CD4-positive, alpha-beta memory T cell (primary cell): ENCODE measurements around the gene POLN. TPM values are rescaled to one million over a fixed set of nuclear protein-coding genes. Genes with fewer than 3 reads are reported as not detected.
A peak's percentile ranks its signal among the peaks of the same experiment; 100 is the strongest.

Experiments
- CTCF ChIA-PET: fragments of 350-600 bp; sonication (Branson Sonifier 250); formaldehyde crosslinking; loops from one replicate; lab custom pipeline; 2021; ENCODE audit warnings: inconsistent platforms; ENCODE audit not compliant: partially characterized antibody; lab: Charles Lee
- POLR2A ChIA-PET: fragments of 350-600 bp; sonication (Branson Sonifier 250); formaldehyde crosslinking; loops from one replicate; lab custom pipeline; 2021; ENCODE audit not compliant: partially characterized antibody; lab: Charles Lee
- DNase-seq, 5 donors: peaks; one replicate each; pipeline versions ENCODE4 v3.0.0 to v3.0.0-alpha.2; 2020 to 2022; ENCODE audit warnings: mixed read lengths in 1 of 5
- H3K27ac ChIP-seq: one replicate; pipeline ENCODE4 v1.7.0; 2013; ENCODE audit warnings: low read depth, low read length
- H3K27me3 ChIP-seq: 2 replicates; pipeline ENCODE4 v1.7.0; 2013; ENCODE audit warnings: mild to moderate bottlenecking, low read length, moderate library complexity; ENCODE audit not compliant: insufficient read depth
- H3K36me3 ChIP-seq: 2 replicates; pipeline ENCODE4 v1.7.0; 2013; ENCODE audit warnings: mild to moderate bottlenecking, low read length, moderate library complexity; ENCODE audit not compliant: insufficient read depth
- H3K4me1 ChIP-seq: 2 replicates; pipeline ENCODE4 v1.7.0; 2013; ENCODE audit warnings: mild to moderate bottlenecking, low read length, moderate library complexity; ENCODE audit not compliant: insufficient read depth
- H3K4me3 ChIP-seq, 2 donors: one replicate each; pipeline ENCODE4 v1.7.0; 2013; ENCODE audit warnings: low read length in 2 of 2, mild to moderate bottlenecking in 1 of 2
- H3K9me3 ChIP-seq, 2 donors: one replicate each; pipeline ENCODE4 v1.7.0; 2013; ENCODE audit warnings: low read length in 2 of 2, control low read depth in 1 of 2; ENCODE audit not compliant: control insufficient read depth in 1 of 2
- H3K27ac Mint-ChIP-seq, 7 donors: one replicate each; pipeline ENCODE4 v1.8.0; 2020 to 2021; ENCODE audit warnings: mixed read lengths in 7 of 7, mild to moderate bottlenecking in 6 of 7, inconsistent platforms in 3 of 7, moderate library complexity in 3 of 7
- H3K27me3 Mint-ChIP-seq, 2 donors: one replicate each; pipeline ENCODE4 v1.8.0; 2020 to 2021; ENCODE audit warnings: mixed read lengths in 2 of 2
- H3K36me3 Mint-ChIP-seq, 2 donors: one replicate each; pipeline ENCODE4 v1.8.0; 2020 to 2021; ENCODE audit warnings: mixed read lengths in 2 of 2, inconsistent platforms in 1 of 2, mild to moderate bottlenecking in 1 of 2
- H3K4me1 Mint-ChIP-seq, 4 donors: one replicate each; pipeline ENCODE4 v1.8.0; 2020 to 2021; ENCODE audit warnings: mixed read lengths in 4 of 4, mild to moderate bottlenecking in 1 of 4
- H3K4me3 Mint-ChIP-seq, 8 donors: one replicate each; pipeline ENCODE4 v1.8.0; 2020 to 2021; ENCODE audit warnings: mixed read lengths in 8 of 8, mild to moderate bottlenecking in 7 of 8, moderate library complexity in 6 of 8, inconsistent platforms in 3 of 8
- H3K9me3 Mint-ChIP-seq, 8 donors: one replicate each; pipeline ENCODE4 v1.8.0; 2020 to 2021; ENCODE audit warnings: mixed read lengths in 8 of 8, mild to moderate bottlenecking in 5 of 8, inconsistent platforms in 3 of 8, moderate library complexity in 1 of 8
- intact Hi-C: fragments of 100-400 bp; cut with micrococcal nuclease; formaldehyde crosslinking; loops from one replicate; pipeline ENCODE4 v1.15.1; 2023
- polyA plus RNA-seq, 2 donors: library from polyadenylated mRNA; unstranded; fragments of 300-500 nt; fragmentation: Illumina TruSeq; gene quantifications; one replicate each; pipeline ENCODE4 v1.2.3, GENCODE V29; 2021
- total RNA-seq, 2 experiments: library from RNA; stranded (reverse); gene quantifications; one replicate each; pipeline ENCODE4 v1.2.3, GENCODE V29; 2021

The POLN gene
- total and polyA plus RNA-seq, 4 experiments from 2014 or later = 0.24 to 4.4 (median 2.8) TPM

DNA sequence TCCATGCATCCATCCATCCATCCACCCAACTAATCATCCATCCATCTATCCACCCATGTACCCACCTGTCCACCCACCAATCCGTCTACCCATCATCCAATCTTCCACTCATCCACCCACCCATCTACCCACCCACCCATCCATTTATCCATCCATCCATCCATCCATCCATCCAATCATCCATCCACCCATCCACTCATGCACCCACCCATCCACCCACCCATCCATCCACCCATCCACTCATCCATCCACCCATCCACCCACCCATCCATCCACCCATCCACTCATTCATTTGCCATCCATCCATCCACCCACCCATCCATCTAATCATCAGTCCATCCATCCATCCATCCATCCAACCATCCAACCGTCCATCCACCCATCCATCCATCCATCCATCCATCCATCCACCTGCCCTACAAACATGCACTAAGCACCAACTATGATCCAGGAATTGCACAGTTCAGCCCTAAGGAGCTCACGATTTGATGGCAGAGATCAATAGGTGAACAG, 41.3 kb upstream of the POLN start:
- H3K36me3 Mint-ChIP-seq = peaks cover 0 to 6% of the 10 kb centered on the region in 2 donors
- H3K27me3 Mint-ChIP-seq = no peaks in the 10 kb centered on the region
- Histone ChIP-seq H3K27me3 (no peaks in the 10 kb centered on the region), H3K9me3 (no peaks in the 10 kb centered on the region), H3K4me3 (no peak overlapping the region), H3K27ac (no peak overlapping the region), H3K4me1 (peaks cover 44% of the 10 kb centered on the region), H3K36me3 (no peaks in the 10 kb centered on the region)
- ChIA-PET CTCF (interaction anchor here (1.6 kb wide), 1 partner anchor 41 kb away, joined by 5 read pairs; the partner anchor contains the start of genes HAUS3 and POLN), POLR2A (interaction anchor here (1.9 to 2.1 kb wide), 2 partner anchors 20 to 130 kb away, joined by 27 to 38 read pairs; partner anchors contain the start of gene MXD4)
- peak overlapping the region in 6 of 7 donors; percentile 88 to 100 (median 99) for H3K27ac Mint-ChIP-seq
- peak overlapping the region in 2 of 8 donors; percentile 38 to 59 for H3K4me3 Mint-ChIP-seq
- intact Hi-C loops = loop anchor here (2.0 to 10.0 kb wide), 2 partner anchors 40 to 58 kb away; partner anchors contain the start of genes HAUS3 and POLN
- peaks cover 25 to 51% (median 30%) of the 10 kb centered on the region in 4 donors for H3K4me1 Mint-ChIP-seq
- H3K9me3 Mint-ChIP-seq = peaks cover 0 to 3% (median 0%) of the 10 kb centered on the region in 8 donors
- no peak for DNase-seq

DNA sequence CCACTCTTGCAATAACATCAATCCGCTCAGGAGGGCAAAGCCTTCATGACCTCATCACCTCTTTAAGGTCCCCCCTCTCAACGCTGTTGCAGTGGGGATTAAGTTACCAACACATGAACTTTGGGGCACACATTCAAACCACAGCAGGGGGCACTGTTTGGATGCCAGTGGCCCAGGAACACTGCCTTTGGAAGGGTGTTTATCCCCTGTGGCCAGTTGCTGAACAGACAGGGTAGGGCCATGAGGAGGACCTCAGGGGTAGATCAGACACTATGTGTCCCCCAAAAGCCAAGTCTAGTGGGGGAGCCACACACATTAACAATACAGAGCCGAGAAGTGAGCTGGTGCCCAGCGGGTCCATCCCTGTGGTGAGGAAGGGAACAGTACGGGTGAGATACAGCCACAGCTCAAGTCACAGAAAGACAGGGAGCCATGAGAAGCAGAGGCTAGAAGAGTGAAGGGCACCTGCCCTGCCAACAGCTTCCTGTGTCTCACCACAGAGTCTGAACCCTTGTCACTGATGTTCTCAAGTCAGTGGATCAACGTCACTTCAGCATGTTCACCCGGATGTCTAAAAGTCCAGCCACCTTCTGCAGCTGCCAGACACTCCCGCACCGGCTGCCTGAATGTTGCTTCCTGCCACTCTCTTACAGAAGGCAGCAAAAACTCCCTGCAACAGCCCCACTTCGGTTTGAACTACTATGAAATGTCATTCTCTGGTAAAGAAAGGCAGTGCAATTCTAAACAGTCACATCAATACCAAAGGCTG, 39.8 kb upstream of the POLN start:
- peaks cover 0 to 3% (median 0%) of the 10 kb centered on the region in 8 donors for H3K9me3 Mint-ChIP-seq
- peak overlapping the region in 1 of 2 donors; percentile 47 for H3K4me3 ChIP-seq
- H3K4me1 ChIP-seq = peaks cover 44% of the 10 kb centered on the region
- intact Hi-C loops = loop anchor here (1.0 to 10.0 kb wide), 8 partner anchors 10 to 181 kb away; partner anchors contain the start of genes HAUS3, MXD4 and POLN
- peak overlapping the region; percentile 80 for H3K27ac ChIP-seq
- peak overlapping the region; percentile 46 to 88 (median 74) for H3K4me3 Mint-ChIP-seq
- no peaks in the 10 kb centered on the region for H3K27me3 ChIP-seq
- H3K36me3 Mint-ChIP-seq = peaks cover 0 to 6% of the 10 kb centered on the region in 2 donors
- no peaks in the 10 kb centered on the region for H3K27me3 Mint-ChIP-seq
- DNase-seq = peak; percentile 88 to 98 (median 92)
- H3K9me3 ChIP-seq = no peaks in the 10 kb centered on the region
- CTCF ChIA-PET = interaction anchor here (0.6 to 1.7 kb wide), 12 partner anchors 9 to 180 kb away, joined by 3 to 13 read pairs (median 4); partner anchors contain the start of genes CFAP99, HAUS3, MXD4 and POLN
- no peaks in the 10 kb centered on the region for H3K36me3 ChIP-seq
- POLR2A ChIA-PET = interaction anchor here (0.6 to 2.6 kb wide), 18 partner anchors 9 to 255 kb away, joined by 3 to 46 read pairs (median 4); partner anchors contain the start of genes CFAP99, FAM193A, HAUS3 and MXD4
- peak overlapping the region; percentile 92 to 100 (median 99) for H3K27ac Mint-ChIP-seq
- H3K4me1 Mint-ChIP-seq = peaks cover 25 to 51% (median 31%) of the 10 kb centered on the region in 4 donors

DNA sequence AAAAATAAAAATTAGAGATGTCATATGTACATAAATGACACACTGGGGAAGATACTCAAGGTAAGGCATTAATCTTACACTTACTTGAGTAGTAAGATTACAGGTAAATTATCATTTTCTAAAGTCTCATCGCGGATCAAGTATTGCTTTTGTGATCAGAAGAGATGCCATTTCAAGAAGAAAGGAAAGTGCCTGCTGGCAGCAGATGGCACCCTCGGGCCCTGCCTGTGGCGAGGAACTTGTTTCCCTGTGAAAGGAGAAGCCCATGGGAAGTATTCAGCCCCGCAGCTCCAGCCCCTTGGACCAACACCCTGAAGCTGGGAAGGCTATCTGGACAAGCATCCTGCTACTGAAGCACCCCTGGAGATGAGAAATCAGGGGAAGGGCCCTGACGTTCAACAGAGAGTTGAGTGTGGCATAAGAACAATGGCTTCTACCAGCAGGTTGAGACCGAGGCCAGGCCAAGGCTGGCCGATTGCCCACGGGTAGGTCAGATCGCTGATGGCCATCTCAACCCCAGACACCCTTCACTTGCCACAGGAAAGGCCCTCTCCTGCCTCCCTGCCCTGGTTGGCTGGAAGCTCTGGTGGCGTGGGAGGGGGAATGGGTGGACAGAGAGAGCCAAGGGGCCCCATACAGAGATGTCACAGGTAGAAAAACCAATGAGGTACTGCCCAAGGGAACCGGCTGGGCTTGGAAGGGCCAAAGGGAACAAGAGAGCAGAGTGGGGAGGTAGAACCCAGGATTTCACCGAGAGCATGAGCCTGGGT, 38.8 kb upstream of the POLN start:
- ChIA-PET CTCF (interaction anchor here (0.8 to 1.1 kb wide), 2 partner anchors 184 to 185 kb away, joined by 3 to 4 read pairs; no protein-coding TSS in a partner anchor), POLR2A (interaction anchor here (1.4 to 2.6 kb wide), 5 partner anchors 10 to 256 kb away, joined by 4 to 17 read pairs (median 6); partner anchors contain the start of genes CFAP99, FAM193A, HAUS3 and POLN)
- DNase-seq = no peak
- Histone ChIP-seq H3K4me1 (peaks cover 44% of the 10 kb centered on the region), H3K27me3 (no peaks in the 10 kb centered on the region), H3K9me3 (no peaks in the 10 kb centered on the region), H3K36me3 (no peaks in the 10 kb centered on the region), H3K4me3 (no peak overlapping the region), H3K27ac (peak overlapping the region; percentile 80)
- H3K9me3 Mint-ChIP-seq = peaks cover 0 to 3% (median 0%) of the 10 kb centered on the region in 8 donors
- intact Hi-C loops = loop anchor here (1.0 to 10.0 kb wide), 4 partner anchors 56 to 182 kb away; no protein-coding TSS in a partner anchor
- peak overlapping the region; percentile 92 to 100 (median 99) for H3K27ac Mint-ChIP-seq
- peaks cover 25 to 49% (median 30%) of the 10 kb centered on the region in 4 donors for H3K4me1 Mint-ChIP-seq
- H3K36me3 Mint-ChIP-seq = peaks cover 0 to 6% of the 10 kb centered on the region in 2 donors
- H3K27me3 Mint-ChIP-seq = no peaks in the 10 kb centered on the region
- H3K4me3 Mint-ChIP-seq = peak overlapping the region in 5 of 8 donors; percentile 13 to 88 (median 17)

DNA sequence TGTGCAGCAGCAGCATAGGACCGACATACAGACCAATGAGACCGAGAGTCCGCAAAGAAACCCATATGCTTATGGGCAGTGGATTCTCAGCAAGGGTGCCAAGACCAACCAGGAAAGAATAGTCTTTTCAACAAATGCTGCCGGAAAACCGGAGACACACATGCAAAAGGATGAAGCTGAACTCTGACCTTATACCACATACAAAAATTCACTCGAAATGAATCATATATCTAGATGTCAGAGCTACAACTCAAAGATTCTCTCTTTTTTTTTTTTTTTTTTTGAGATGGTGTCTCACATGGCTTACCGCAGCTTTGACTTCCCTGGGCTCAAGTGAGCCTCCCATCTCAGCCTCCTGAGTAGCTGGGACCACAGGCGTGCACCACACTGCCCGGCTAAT, 36.0 kb upstream of the POLN start:
- intact Hi-C loops = no loop called here
- CTCF ChIA-PET = interaction anchor here (0.6 kb wide), 1 partner anchor 58 kb away, joined by 3 read pairs; no protein-coding TSS in a partner anchor

DNA sequence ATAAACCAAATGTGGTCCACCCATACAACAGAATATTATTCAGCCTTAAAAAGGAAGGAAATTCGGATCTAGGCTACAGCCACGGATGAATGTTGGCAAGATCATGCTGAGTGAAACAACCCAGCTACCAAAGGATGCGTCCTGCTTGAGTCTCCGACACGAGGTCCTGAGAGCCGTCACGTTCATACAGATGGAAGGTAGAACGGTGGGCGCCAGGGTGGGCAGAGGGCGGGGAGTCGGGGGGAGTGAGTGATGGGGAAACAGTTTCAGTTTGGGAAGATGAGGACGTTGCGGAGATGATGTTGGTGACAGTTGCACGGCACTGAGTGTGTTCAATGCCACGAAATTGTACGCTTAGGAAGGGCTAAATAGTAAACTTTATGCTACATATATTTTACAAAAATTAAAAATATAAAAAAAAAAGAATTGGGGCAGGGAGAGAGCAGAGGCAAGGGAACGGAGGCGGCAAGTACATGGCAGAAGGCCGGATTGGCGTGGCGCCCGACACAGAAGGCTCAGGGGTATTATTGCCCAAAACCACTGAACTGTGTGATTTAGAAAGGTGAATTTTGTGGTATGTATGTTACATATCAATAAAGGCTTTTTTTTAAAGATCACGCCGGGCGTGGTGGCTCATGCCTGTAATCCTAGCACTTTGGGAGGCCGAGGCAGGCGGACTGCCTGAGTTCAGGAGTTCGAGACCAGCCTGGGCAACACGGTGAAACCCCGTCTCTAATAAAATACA, 34.8 kb upstream of the POLN start:
- no peaks in the 10 kb centered on the region for H3K9me3 ChIP-seq
- H3K4me3 Mint-ChIP-seq = no peak overlapping the region
- no peaks in the 10 kb centered on the region for H3K36me3 ChIP-seq
- H3K27me3 Mint-ChIP-seq = no peaks in the 10 kb centered on the region
- POLR2A ChIA-PET = no interaction called here
- intact Hi-C loops = no loop called here
- no peak for DNase-seq
- H3K27me3 ChIP-seq = no peaks in the 10 kb centered on the region
- peaks cover 0 to 3% (median 0%) of the 10 kb centered on the region in 8 donors for H3K9me3 Mint-ChIP-seq
- peaks cover 13% of the 10 kb centered on the region for H3K4me1 ChIP-seq
- peak overlapping the region in 2 of 7 donors; percentile 61 to 78 for H3K27ac Mint-ChIP-seq
- no peak overlapping the region for H3K27ac ChIP-seq
- peaks cover 13 to 18% (median 16%) of the 10 kb centered on the region in 4 donors for H3K4me1 Mint-ChIP-seq
- H3K4me3 ChIP-seq = no peak overlapping the region
- CTCF ChIA-PET = interaction anchor here (1.1 kb wide), 1 partner anchor 137 kb away, joined by 4 read pairs; no protein-coding TSS in a partner anchor
- H3K36me3 Mint-ChIP-seq = peaks cover 6 to 7% of the 10 kb centered on the region in 2 donors

More for the DNA sequence above, 36.0 kb upstream of the POLN start:
- no peaks in the 10 kb centered on the region for H3K36me3 ChIP-seq
- no peak overlapping the region for H3K4me3 ChIP-seq
- H3K9me3 ChIP-seq = no peaks in the 10 kb centered on the region
- H3K36me3 Mint-ChIP-seq = peaks cover 6 to 7% of the 10 kb centered on the region in 2 donors
- POLR2A ChIA-PET = no interaction called here
- peaks cover 24% of the 10 kb centered on the region for H3K4me1 ChIP-seq
- H3K4me1 Mint-ChIP-seq = peaks cover 21 to 29% (median 24%) of the 10 kb centered on the region in 4 donors
- no peak for DNase-seq
- H3K27me3 ChIP-seq = no peaks in the 10 kb centered on the region
- H3K4me3 Mint-ChIP-seq = no peak overlapping the region
- H3K9me3 Mint-ChIP-seq = peaks cover 0 to 3% (median 0%) of the 10 kb centered on the region in 8 donors
- peak overlapping the region in 2 of 7 donors; percentile 27 to 73 for H3K27ac Mint-ChIP-seq
- H3K27ac ChIP-seq = no peak overlapping the region
- no peaks in the 10 kb centered on the region for H3K27me3 Mint-ChIP-seq
